ENCODE results near the gene SCG3. TPM values are rescaled to one million over a fixed set of nuclear protein-coding genes. Genes with fewer than 3 reads are reported as not detected.

SCG3 gene
- polyA plus RNA-seq, 4 donors: 0.09 to 0.57 (median 0.43) TPM

GRCh38 chr15:51726302-51727073, 45.2 kb downstream of the SCG3 start:
- no peak for DNase-seq (ENCODE audit: low read depth in 4 of 4, low spot score in 3 of 4)

GRCh38 chr15:51727141-51727897, 46.0 kb downstream of the SCG3 start:
- no peak for DNase-seq (ENCODE audit: low read depth in 4 of 4, low spot score in 3 of 4)

GRCh38 chr15:51731549-51732267, 50.4 kb downstream of the SCG3 start:
- DNase-seq (ENCODE audit: low read depth in 4 of 4, low spot score in 3 of 4): no peak

- DNase-seq (ENCODE audit: low read depth in 4 of 4, low spot score in 3 of 4): no peak
Measured at GRCh38 chr15:51732646-51733045, 51.3 kb downstream of the SCG3 start.

GRCh38 chr15:51735228-51736010, 54.1 kb downstream of the SCG3 start:
- DNase-seq (ENCODE audit: low read depth in 4 of 4, low spot score in 3 of 4): no peak

GRCh38 chr15:51736069-51736468, 54.8 kb downstream of the SCG3 start:
- no peak for DNase-seq (ENCODE audit: low read depth in 4 of 4, low spot score in 3 of 4)

GRCh38 chr15:51736751-51737521, 55.6 kb downstream of the SCG3 start:
- DNase-seq (ENCODE audit: low read depth in 4 of 4, low spot score in 3 of 4): no peak

- no peak for DNase-seq (ENCODE audit: low read depth in 4 of 4, low spot score in 3 of 4)
Measured at GRCh38 chr15:51737522-51738305, 56.4 kb downstream of the SCG3 start, which contains the start of gene LYSMD2. LYSMD2 (minus strand) TSS chr15:51737655; CDS start chr15:51737622, 33 bp downstream.

GRCh38 chr15:51738553-51738952, 57.2 kb downstream of the SCG3 start:
- no peak for DNase-seq (ENCODE audit: low read depth in 4 of 4, low spot score in 3 of 4)

- DNase-seq (ENCODE audit: low read depth in 4 of 4, low spot score in 3 of 4): no peak
Measured at GRCh38 chr15:51739061-51739712, 57.9 kb downstream of the SCG3 start.

GRCh38 chr15:51749307-51749706, 68.0 kb downstream of the SCG3 start:
- no peak for DNase-seq (ENCODE audit: low read depth in 4 of 4, low spot score in 3 of 4)

GRCh38 chr15:51750186-51750585, 68.9 kb downstream of the SCG3 start:
- DNase-seq (ENCODE audit: low read depth in 4 of 4, low spot score in 3 of 4): no peak

- no peak for DNase-seq (ENCODE audit: low read depth in 4 of 4, low spot score in 3 of 4)
Measured at GRCh38 chr15:51750792-51751696, 69.7 kb downstream of the SCG3 start, which contains the start of gene TMOD2. TMOD2 (plus strand) TSS chr15:51751597; CDS start chr15:51766442, 14,845 bp downstream.

GRCh38 chr15:51751697-51752683, 70.7 kb downstream of the SCG3 start:
- no peak for DNase-seq (ENCODE audit: low read depth in 4 of 4, low spot score in 3 of 4)

- DNase-seq (ENCODE audit: low read depth in 4 of 4, low spot score in 3 of 4): no peak
Measured at GRCh38 chr15:51752888-51753287, 71.6 kb downstream of the SCG3 start.

GRCh38 chr15:51754267-51754666, 73.0 kb downstream of the SCG3 start:
- no peak for DNase-seq (ENCODE audit: low read depth in 4 of 4, low spot score in 3 of 4)

Measured in left renal pelvis (tissue), 4 donors.